SKM-1 (cell line): ENCODE data around the gene ITGAX.
"Not testable (repeated sequence)": the region's sequence is repeated elsewhere in the genome, so short reads cannot be mapped to it uniquely, and the experiment has no call there.

ENCODE experiments used
- DNase-seq: peaks from one replicate; lab custom pipeline; 2025; ENCODE audit not compliant: unreplicated experiment; lab: John Stamatoyannopoulos, UW

Gene ITGAX

DNA sequence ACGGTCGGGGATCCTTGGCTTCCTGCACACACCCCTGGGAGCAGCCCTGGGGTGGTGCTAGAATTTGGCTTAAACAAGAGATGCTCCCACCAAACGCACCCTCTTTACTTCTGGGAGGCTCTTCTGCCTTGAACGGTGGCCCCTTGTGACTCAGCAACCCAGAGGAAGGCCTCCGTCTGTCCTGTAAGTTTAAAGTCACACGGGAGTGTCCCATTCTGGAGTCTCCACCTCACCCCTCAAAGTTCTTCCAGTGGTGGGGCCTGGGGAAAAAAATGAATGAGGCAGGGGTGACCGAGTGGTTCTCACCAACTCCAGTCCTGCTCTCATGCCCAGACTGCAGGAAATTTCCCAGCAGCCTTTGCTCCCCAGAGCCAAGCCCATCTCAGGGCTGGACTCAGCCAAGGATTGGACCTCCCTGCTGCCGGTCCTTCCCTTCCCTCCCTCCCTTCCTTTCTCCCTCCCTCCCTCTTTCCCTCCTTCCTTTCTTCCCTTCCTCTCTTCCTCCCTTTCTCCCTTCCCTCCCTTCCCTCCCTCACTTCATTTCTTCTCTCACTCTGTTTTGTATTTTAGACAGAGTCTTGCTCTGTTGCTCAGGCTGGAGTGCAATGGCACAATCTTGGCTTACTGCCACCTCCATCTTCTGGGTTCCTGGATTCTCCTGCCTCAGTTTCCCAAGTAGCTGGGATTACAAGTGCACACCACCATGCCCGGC is 49.5 kb downstream of the ITGAX start:
- no peak for DNase-seq

DNA sequence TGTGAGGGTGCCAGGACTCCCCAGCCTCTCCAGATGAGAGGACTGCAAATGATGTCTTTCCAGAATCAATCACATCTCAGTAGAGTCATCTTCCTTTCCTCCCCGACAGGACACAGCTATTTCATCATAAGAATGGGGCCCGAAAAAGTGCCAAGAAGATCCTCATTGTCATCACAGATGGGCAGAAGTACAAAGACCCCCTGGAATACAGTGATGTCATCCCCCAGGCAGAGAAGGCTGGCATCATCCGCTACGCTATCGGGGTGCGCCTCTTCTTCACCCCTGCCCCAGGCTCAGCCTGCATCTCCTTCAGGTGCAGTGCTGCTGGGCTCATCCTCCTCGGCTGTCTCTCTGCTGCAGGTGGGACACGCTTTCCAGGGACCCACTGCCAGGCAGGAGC is 52.4 kb downstream of the ITGAX start:
- no peak for DNase-seq

DNA sequence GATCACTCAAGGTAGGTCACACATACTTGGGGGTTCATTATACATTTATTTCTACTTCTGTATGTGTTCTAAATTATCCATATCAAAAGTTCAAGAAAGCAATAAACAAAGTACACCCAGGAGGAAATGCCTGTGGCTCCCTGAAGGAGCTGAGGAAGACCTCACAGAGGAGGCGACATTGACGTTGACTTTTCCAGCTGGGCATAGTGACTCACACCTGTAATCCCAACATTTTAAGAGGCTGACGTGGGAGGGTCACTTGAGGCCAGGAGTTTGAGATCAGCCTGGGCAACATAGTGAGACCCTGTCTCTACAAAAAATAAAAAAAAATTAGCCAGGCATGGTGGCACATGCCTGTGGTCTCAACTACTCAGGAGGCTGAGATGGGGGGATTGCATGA is 54.5 kb downstream of the ITGAX start:
- no peak for DNase-seq

DNA sequence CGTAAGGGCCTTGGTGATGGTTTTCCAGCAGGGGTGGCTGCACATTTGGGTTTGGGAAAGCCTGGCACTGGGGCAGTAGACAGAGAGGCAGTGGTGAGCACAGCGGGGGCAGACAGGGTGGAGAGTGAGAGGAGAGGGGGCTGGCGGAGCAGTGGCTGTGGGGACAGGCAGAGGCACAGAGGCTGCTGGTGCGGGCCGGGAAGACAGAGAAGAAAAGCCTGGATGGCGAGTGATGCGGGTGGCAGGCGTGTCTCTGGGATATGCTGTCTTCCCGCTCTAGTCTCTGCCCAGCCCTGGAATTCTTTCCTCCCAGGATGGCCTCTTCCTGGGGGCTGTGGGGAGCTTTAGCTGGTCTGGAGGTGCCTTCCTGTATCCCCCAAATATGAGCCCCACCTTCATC is 55.1 kb downstream of the ITGAX start:
- no peak for DNase-seq

DNA sequence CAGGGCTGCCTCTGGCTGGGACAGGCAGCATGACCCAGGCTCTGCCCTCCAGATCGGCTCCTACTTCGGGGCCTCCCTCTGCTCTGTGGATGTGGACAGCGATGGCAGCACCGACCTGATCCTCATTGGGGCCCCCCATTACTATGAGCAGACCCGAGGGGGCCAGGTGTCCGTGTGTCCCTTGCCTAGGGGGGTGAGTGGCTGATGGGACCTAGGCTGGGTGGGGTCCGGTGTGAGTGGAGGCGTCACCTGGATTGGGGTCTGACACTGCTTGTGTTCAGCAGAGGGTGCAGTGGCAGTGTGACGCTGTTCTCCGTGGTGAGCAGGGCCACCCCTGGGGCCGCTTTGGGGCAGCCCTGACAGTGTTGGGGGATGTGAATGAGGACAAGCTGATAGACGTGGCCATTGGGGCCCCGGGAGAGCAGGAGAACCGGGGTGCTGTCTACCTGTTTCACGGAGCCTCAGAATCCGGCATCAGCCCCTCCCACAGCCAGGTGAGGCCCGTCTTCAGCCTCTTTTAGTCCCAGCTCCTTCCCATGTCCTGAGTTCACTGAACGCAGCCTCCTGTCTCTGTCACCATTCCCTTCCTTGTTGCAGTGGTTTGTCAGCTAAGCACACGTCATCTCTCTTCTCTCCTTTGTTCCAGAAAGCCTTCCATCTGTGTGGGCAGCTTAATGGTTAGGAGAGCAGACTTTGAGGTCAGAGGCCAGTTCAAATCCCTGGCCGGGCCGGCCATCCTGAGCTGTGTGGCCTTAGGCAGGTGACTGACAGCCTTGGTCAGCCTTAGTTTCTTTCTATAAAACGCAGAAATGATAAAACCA is 56.3 kb downstream of the ITGAX start:
- DNase-seq, result no peak

DNA sequence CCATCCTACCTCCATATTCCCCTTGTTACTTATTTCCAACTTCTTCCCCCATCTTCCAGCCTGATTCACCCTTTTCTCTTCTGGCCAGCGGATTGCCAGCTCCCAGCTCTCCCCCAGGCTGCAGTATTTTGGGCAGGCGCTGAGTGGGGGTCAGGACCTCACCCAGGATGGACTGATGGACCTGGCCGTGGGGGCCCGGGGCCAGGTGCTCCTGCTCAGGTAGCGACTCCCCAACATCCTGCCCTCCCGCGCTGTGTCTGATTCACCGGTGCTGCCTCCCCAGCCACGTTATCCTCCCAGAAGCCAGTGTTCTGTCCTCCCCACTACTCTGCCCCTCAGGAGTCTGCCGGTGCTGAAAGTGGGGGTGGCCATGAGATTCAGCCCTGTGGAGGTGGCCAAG is 57.8 kb downstream of the ITGAX start:
- DNase-seq, result no peak

DNA sequence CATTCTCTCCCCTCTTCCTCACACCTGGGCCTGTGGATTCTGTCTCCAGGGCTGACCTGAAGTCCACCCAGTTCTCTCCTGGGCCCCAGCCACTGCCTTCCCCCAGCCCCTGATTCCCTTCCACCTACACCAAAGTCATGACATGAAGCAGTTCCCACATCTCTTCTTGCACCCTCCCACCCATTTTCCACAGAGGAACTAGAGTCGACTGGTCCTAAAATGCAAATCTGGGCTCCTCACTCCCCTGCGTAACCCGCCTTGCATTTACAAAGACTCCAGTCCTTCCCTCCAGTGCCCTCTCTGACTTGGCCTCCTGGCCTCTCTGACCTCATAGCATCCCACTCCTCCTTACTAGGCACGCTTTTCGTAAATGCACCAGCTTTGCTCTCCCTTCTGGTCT is 58.4 kb downstream of the ITGAX start:
- no peak for DNase-seq

DNA sequence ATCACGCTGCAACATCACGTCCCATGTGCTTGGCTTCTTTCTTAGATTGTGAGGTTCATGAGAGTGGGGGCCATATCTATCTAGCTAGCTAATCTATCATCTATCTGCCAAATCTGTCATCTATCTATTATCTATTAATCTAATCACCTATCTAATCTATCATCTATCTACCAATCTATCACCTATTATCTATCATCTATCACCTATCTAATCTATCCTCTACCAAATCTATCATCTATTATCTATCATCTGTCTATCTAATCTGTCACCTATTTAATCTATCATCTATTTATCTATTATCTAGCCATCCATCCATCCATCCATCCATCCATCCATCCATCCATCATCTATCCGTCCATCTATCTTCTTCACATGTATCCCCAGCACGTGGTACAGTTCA is 59.0 kb downstream of the ITGAX start:
- DNase-seq, result no peak

DNA sequence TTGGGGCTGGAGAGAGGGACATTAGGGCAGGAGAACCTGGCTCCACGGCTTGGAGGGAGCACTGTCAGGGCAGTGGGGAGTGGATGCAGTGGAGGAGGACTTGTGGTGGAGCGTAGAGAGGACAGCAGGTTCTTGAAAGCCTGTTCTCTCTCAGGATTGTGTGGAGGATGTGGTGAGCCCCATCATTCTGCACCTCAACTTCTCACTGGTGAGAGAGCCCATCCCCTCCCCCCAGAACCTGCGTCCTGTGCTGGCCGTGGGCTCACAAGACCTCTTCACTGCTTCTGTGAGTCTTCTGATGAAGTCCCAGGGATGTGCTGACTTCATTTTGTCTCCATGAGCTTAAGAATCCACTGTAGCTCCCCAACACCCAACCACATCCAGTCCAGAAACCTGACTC is 59.7 kb downstream of the ITGAX start:
- no peak for DNase-seq

DNA sequence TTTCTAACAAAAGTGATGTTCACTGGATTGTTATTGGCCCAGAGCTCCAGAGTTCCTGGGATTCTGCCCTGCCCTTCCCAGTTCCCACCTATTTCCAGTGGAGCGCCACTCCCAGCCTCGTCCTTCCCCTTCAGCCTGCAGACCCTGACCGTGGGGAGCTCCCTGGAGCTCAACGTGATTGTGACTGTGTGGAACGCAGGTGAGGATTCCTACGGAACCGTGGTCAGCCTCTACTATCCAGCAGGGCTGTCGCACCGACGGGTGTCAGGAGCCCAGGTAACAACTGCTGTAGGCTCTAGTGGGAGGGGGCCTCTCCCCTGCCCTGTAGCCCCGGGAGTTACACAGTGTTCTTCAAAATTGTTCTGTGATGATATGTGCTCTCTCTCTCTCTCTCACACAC is 61.4 kb downstream of the ITGAX start:
- DNase-seq, result no peak

DNA sequence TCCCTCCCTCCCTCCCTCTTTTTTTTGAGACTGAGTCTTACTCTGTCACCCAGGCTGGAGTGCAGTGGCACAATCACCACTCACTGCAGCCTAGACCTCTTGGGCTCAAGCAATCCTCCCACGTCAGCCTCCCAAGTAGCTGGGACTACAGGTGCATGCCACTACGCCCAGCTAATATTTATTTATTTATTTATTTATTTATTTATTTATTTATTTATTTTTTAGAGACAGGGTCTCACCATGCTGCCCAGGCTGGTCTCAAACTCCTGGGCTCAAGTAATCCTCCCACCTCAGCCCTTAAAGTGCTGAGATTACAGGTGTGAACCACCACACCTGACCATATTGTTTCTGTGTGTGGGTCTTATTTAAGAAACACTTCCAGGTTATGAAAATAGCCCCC is 62.1 kb downstream of the ITGAX start:
- not testable (repeated sequence) for DNase-seq

DNA sequence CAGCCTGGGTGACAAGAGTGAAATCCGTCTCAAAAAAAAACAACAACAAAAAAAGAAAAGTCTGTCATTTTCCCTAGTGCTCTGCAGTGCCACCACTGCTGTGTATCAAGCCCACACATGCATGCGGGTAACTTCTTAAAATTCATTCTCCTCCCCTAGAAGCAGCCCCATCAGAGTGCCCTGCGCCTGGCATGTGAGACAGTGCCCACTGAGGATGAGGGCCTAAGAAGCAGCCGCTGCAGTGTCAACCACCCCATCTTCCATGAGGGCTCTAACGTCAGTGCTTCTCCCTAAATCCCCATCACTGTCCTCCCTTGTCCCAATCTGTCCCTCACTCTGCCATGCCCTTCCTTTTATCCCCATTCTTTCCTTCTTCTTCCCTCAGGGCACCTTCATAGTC is 62.9 kb downstream of the ITGAX start:
- no peak for DNase-seq

DNA sequence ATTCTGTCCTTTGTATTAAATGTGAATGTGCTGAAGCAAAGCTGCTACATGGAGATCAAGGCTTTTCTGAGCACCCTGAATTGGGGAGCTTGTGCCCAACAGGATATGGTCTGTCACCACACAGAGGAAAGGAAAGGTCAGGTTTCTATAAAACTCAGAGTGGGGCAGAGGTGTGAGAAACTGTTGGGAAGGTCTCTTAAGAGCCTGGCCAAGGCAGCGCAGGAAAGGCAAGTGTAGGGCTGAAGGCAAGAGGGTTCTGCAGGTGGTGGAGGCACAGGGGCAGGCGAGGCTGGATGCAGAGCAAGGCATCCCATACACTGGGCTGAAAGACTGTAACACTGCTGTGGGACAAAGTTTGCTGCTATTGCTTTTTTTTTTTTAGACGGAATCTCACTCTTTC is 65.1 kb downstream of the ITGAX start:
- DNase-seq, result no peak

DNA sequence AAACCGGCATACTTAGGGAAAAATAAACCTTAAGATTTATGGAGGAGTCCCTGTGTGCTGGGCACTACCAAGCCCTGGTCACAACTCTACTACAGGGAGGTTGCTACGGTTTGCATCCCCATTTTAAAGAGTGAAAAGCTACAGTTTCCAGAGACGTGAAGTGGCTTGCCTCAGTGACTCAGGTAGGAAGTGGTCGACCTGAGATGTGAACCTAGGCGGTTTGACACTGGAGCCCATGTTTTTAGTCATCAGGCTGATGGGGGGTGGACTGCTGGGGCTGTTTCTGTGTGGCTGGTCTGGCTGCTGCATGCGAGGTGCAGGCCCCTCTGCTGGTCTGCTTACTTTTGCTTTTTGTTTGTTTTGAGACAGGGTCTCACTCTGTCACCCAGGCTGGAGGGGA is 66.6 kb downstream of the ITGAX start:
- no peak for DNase-seq

DNA sequence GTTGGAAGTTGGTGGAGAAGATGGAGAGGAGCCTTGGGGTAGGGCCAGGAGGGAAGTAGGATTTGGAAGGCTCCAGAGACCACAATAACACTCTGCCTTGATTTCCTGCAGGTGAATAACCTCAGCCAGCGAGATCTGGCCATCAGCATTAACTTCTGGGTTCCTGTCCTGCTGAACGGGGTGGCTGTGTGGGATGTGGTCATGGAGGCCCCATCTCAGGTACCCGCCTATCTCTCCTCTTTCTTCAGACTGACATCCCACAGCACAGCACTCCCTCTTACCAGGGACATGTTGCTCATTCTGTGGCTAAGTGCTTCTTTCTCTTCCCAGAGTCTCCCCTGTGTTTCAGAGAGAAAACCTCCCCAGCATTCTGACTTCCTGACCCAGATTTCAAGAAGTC is 68.3 kb downstream of the ITGAX start:
- DNase-seq, result no peak

DNA sequence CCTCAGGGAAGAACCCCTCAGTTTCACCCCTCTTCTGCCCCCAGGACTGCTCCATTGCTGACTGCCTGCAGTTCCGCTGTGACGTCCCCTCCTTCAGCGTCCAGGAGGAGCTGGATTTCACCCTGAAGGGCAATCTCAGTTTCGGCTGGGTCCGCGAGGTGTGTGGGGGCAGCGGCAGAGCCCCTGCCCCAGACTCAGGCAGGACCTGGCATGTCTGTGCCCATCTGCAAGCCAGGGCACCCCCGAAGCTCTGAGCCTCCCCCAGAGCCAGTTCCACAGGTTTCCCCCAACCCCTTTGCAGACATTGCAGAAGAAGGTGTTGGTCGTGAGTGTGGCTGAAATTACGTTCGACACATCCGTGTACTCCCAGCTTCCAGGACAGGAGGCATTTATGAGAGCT is 68.8 kb downstream of the ITGAX start:
- DNase-seq, result no peak

DNA sequence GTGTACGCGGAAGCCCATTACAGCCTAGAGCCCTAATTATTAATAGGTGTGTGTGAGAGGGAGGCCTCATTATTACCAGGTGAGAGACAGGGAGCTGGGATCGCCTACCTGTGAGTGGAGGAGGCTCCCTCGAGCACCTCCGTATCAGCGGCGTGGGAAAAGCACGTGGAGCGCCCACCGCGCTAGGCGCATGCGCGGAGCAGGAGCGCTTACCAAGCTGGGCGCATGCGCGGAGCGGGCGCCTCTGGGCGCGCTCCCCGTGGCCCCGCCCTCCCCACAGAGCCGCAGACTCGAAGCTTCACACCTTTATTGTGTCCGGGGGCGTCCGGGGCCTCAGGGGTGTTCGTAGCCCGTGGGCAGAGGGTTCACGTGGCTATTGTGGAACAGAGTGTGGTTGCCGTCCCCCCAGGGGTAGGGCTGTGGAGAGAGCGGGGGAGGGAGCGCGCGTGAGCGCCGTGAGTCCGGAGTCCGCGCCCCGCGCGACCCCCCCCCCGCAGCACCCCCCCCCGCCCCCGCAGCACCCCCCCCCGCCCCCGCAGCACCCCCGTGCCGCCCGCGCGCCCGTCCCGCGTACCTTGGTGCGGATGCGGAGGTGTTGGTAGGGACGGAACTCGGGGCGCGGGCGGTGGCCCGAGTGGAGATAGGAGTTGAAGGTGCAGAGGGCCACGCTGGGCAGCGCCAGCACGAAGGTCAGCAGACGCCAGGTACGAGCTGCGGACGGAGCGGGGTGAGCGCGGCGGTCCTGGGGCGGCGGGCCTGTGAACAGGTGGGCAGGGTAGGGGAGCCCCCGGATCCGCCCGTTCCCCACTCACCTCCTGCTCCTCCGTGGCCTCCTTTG is 72.7 kb downstream of the ITGAX start:
- DNase-seq, result no peak

DNA sequence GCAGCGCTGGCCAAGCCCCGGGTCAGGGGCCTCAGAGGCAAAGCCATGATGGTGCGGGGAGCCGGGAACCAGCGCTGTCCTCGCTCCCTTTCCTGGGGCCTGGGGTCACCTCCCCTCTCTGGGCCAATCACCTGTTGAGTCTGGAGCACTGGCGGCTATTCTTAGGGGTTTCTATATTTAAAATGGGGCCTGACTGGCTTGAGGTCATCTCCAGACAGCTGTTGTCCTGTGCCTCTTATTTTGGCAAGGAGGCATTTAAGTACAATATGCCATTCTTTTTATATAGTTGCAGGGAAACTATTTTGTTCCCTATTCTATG is 73.3 kb downstream of the ITGAX start, which contains the start of gene COX6A2:
Gene COX6A2 (minus strand): TSS at position 82 of the 319 bp plus-strand sequence. CDS start 35 bp downstream, at position 47.
- no peak for DNase-seq

DNA sequence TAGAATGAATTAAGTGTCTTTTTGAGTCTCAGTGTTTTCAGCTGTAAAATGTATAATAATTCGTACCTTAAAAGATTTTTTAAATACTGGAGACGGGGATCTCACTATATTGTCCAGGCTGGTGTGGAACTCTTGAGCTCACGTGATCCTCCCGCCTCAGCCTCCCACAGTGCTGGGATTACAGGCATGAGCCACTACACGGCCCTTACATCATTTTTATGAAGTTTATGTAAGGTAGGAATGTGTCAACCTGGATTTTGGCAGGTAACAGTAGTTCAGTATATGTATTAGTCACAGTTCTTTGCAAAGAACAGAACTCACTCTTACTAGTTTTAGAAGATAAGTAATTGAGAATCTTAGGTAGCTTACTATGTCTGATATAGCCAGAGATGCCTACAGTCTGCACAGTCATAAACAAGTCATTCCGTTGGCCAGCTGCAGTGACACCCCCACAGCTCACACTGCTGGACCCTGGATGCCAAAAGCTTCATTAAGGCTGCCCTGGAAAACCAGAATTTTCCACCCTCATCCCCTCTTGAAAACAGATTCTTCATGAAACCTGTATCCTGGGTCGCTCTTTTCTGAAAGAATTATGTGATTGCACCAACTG is 73.8 kb downstream of the ITGAX start:
- no peak for DNase-seq

DNA sequence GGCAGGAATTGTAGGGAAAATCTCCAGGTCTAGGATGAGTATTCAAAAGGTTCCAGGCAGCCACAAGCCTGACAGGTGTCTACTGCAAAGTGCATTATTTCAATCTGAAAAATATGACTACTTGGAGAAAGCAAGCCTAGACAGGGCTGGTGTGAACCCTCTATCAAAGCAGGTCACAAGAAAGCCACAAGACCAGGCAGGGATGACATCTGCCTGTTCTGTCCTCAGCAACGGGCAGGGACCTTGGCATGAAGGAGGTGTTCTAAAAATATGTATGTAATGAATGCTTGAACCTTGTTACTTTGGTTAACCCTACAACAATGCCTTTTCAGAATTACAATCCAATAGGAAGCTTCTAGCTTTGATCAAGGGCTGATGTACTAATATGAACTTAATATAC is 74.3 kb downstream of the ITGAX start:
- DNase-seq, result no peak

DNA sequence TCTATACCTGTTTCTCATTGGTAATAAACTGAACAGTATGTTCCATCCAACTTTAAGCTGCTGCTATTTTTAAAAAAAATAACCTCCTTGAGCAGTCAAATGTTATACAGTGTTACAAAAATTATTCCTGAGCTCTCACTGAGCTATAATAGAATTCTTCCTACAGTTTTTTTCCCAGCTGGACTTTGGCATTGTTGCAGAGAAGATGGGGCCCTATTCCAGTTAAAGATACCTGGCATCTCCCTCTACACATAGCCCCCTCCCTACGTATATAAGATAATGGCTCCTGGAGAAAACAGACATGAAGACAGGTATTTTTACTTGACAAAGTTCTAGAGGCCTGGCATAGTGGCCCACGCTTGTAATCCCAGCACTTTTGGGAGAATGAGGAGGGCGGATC is 74.8 kb downstream of the ITGAX start:
- no peak for DNase-seq
